NCI-H2171 treated with DMSO at 0.1 percent for 48 hours (cell line): ENCODE measurements around the gene OPN1MW2.
"Not testable (repeated sequence)": the region's sequence is repeated elsewhere in the genome, so short reads cannot be mapped to it uniquely, and the experiment has no call there.

ENCODE experiments used
- DNase-seq: peaks from one replicate; lab custom pipeline; 2025; lab: John Stamatoyannopoulos, UW

The OPN1MW2 gene

DNA sequence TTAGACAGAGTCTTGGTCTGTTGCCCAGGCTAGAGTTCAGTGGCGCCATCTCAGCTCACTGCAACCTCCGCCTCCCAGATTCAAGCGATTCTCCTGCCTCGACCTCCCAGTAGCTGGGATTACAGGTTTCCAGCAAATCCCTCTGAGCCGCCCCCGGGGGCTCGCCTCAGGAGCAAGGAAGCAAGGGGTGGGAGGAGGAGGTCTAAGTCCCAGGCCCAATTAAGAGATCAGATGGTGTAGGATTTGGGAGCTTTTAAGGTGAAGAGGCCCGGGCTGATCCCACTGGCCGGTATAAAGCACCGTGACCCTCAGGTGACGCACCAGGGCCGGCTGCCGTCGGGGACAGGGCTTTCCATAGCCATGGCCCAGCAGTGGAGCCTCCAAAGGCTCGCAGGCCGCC, at the start of gene OPN1MW2:
Gene OPN1MW2 (plus strand): TSS at position 301 of the 400 bp plus-strand sequence. CDS start 60 bp downstream, at position 361.
- not testable (repeated sequence) for DNase-seq

DNA sequence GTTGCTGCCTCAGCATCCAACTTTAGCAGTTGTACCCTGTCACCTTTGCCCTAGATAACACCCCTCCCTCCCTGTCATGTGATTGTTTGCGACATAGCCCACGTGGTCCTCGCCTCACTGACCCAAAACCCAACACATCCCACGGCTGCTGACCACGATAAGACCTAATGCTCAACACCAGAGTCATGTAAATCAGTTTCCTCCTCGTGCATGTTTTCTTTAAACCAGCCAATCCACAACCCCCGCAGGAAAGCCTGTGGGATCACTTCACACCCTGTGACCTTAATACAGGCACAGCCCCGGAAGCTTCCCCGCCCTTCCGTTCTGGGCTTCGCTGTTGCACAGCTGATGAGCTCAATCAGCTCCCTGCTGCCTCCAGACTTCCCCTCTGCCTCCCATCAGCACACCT, 47.0 kb upstream of the OPN1MW2 start:
- DNase-seq = not testable (repeated sequence)

DNA sequence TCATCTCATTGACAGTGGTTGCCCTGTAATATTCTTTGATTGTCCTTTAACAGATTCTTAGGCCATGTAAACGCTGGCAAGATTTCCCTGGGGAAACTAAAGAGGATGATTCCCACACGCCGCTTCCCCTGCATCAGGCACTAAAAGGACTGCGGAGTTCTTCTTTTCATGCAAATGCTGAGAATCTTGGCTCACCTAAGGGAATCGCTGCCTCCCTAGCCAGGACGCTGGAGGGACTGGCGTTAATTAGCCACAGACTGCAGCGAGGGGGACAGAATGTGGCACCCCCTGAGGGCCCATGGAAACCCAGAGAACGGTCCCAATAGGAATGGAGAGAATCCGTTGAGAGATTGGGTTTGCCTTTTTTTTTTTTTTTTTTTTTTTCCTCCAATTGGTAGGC, 45.2 kb upstream of the OPN1MW2 start:
- not testable (repeated sequence) for DNase-seq

DNA sequence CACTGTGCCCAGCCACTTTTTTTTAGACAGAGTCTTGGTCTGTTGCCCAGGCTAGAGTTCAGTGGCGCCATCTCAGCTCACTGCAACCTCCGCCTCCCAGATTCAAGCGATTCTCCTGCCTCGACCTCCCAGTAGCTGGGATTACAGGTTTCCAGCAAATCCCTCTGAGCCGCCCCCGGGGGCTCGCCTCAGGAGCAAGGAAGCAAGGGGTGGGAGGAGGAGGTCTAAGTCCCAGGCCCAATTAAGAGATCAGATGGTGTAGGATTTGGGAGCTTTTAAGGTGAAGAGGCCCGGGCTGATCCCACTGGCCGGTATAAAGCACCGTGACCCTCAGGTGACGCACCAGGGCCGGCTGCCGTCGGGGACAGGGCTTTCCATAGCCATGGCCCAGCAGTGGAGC, 37.3 kb upstream of the OPN1MW2 start, which contains the start of gene OPN1MW:
Gene OPN1MW (plus strand): TSS at position 301 of the 400 bp plus-strand sequence. CDS start 82 bp downstream, at position 383.
- DNase-seq = not testable (repeated sequence)

DNA sequence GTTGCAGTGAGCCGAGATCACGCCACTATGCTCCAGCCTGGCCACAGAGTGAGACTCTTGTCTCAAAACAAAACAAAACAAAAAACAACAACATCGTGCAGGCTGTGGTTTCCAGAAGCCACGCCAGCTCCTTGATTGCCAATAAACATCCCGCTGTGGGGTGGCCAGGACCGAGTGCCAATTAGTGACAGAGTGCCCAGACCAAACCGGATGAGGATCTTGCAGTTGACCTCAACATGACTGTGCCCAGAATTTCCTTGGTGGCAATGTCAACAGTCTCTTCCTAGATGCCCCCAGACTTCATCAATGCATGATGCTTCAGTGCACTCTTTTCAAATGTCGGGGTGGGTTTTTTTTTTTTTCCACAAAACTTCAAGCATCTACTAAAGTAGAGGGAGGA, 35.8 kb upstream of the OPN1MW2 start:
- DNase-seq = not testable (repeated sequence)

DNA sequence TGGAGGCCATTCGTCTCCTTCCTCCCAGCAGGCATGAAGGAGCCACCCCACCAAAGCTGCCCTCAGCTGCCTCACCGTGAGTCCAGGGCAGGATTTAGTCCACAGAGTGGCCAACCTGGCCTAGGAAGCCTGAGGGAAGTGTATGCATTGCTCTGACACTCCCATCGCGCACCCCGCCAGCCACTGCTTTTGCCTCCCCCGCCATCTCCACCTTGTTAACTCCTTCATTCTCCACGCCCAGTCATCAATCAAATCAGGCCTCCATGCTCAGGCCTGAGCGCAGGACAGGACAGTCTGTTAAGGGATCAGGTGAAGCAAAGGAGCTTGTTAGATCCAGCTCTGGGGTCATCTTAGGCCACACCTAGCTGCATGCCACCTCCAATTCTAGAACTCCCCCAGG, 26.7 kb upstream of the OPN1MW2 start:
- not testable (repeated sequence) for DNase-seq

DNA sequence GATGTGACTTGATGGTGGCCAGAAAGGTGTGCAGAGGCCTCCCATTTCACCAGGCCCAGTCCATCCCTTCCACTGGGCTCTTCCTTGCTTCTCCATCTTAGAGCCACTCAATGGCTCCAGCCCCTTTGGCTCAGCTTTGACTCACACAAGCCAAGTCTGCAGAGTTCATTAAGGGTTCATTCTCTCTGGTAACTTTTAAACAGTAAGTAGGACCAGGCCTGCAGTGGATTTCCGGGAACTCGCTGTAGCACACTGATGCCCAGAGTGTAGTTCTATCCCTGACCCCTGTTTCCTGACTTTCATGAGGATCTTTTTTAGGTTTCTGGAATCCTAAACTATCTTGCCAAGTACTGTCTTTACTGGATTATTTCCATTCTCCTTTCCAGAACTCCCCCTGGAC, 25.2 kb upstream of the OPN1MW2 start:
- DNase-seq = not testable (repeated sequence)

DNA sequence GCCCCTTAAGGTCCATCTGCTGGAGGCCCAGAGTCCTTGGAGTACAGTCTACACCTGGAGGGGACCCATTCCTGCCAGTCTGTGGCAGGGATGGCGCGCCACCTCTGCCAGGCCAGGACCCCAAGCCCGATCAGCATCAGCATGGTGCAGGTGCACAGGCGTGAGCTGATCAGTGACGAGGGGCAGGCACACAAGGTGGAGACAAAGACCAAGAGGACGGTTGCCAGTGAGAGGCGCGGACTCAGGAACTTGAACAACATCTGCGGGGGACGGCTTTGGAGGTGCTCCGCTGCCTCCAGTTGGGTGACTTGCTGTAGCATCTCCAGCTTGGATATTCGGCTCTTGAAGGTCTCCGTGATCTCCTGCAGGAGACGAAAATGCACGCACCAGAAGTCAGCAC, 23.1 kb upstream of the OPN1MW2 start:
- not testable (repeated sequence) for DNase-seq

DNA sequence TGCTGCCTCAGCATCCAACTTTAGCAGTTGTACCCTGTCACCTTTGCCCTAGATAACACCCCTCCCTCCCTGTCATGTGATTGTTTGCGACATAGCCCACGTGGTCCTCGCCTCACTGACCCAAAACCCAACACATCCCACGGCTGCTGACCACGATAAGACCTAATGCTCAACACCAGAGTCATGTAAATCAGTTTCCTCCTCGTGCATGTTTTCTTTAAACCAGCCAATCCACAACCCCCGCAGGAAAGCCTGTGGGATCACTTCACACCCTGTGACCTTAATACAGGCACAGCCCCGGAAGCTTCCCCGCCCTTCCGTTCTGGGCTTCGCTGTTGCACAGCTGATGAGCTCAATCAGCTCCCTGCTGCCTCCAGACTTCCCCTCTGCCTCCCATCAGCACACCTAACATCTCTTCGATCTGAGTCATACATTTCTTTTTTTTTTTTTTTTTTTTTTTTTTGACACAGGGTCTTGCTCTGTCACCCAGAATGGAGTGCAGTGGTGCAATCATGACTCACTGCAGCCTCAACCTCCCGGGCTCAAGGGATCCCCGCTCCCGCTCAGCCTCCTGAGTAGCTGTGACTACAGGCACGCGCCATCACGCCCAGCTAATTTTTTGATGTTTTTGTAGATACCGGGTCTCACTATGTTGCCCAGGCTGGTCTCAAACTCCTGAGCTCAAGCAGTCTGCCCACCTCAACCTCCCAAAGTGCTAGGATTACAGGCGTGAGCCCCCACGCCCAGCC, 9.7 kb upstream of the OPN1MW2 start:
- not testable (repeated sequence) for DNase-seq

DNA sequence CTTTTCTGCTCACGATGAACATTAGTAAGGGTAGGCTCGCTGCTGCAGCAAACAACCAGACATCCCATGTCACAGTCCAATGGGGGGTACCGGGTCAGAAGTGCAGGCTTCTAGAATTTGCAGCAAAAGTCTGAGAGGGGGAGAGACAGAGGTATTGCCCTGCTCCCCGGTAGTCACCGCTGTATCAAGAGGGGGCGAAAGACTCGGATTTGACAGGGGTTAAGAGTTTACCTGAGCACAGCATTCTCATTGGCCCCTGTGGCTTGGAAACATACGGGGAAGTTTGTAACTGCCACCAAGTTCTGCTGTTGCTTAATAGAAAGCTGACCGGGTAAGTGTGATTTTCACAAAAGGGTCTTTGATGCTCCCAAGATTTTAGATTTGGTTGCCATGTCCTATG, 8.5 kb upstream of the OPN1MW2 start:
- not testable (repeated sequence) for DNase-seq

DNA sequence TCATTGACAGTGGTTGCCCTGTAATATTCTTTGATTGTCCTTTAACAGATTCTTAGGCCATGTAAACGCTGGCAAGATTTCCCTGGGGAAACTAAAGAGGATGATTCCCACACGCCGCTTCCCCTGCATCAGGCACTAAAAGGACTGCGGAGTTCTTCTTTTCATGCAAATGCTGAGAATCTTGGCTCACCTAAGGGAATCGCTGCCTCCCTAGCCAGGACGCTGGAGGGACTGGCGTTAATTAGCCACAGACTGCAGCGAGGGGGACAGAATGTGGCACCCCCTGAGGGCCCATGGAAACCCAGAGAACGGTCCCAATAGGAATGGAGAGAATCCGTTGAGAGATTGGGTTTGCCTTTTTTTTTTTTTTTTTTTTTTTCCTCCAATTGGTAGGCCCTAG, 8.1 kb upstream of the OPN1MW2 start:
- not testable (repeated sequence) for DNase-seq

DNA sequence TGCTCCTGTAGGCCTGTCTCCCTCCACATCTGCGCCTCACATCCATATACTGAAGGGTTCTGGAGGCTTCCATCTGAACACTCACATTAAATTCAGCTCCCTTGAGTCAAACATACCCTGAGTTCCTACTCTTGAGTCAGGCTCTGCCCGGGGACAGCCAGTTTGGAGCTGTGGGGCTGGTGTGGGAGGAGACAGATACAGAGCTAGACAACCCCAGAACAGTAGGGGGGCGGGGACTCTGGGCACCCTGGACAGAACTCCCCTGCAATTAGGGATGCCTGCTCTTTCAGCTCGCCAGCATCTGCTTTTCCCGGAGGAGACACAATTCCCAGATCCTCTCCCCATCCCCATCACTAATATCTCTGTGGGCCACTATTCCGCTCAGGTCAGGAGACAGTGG, 5.7 kb downstream of the OPN1MW2 start:
- DNase-seq = not testable (repeated sequence)

DNA sequence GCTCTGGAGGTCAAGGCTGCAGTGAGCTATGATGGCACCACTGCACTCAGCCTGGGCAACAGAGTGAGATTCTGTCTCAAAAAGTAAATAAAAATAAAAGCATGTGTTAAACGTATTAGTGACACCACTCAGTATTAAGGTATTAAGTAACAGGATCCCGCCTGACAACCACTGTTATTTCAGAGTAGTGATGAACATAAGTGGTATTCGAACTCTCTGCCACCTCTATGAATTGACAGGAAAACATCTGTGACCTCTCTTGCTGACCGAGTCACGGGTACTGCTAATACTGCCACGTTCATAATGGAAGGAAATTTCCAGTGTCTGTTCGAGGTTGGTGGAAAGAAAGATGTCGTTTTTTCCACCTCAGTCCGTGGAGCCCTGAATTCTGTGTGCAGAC, 7.2 kb downstream of the OPN1MW2 start:
- DNase-seq = not testable (repeated sequence)

DNA sequence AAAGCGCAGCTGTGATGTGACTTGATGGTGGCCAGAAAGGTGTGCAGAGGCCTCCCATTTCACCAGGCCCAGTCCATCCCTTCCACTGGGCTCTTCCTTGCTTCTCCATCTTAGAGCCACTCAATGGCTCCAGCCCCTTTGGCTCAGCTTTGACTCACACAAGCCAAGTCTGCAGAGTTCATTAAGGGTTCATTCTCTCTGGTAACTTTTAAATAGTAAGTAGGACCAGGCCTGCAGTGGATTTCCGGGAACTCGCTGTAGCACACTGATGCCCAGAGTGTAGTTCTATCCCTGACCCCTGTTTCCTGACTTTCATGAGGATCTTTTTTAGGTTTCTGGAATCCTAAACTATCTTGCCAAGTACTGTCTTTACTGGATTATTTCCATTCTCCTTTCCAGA, 11.9 kb downstream of the OPN1MW2 start:
- DNase-seq = not testable (repeated sequence)

DNA sequence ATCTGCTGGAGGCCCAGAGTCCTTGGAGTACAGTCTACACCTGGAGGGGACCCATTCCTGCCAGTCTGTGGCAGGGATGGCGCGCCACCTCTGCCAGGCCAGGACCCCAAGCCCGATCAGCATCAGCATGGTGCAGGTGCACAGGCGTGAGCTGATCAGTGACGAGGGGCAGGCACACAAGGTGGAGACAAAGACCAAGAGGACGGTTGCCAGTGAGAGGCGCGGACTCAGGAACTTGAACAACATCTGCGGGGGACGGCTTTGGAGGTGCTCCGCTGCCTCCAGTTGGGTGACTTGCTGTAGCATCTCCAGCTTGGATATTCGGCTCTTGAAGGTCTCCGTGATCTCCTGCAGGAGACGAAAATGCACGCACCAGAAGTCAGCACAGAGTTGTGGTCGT, 14.1 kb downstream of the OPN1MW2 start:
- DNase-seq = not testable (repeated sequence)

DNA sequence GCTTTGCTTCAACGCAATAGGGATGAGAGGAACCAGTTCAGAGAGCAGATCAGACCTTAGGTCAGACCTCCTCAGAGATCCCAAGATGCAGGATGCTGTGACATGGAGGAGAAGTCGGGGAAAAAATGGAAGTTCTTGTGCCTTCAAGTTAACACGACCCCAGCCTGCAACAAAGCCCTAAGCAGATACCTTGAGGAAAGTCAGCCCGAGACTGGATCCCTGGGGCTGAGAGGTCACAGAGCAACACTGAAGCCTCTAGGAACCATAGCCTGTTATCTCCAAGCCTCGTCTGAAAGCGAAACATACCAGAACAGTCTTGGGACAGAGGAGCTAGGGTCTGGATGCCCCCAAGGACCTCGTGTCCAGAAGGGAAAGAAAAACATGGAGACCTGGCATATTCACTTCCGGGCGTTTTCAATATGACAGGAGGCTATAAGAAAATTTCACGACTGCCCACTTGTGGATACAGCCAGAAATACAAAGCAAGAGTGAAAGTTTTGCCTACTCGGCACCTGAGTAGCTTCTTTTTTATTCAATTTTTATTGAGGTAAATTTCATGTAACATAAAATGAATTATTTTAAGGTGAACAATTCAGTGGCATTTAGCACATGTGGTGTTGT, 19.5 kb downstream of the OPN1MW2 start:
- not testable (repeated sequence) for DNase-seq

DNA sequence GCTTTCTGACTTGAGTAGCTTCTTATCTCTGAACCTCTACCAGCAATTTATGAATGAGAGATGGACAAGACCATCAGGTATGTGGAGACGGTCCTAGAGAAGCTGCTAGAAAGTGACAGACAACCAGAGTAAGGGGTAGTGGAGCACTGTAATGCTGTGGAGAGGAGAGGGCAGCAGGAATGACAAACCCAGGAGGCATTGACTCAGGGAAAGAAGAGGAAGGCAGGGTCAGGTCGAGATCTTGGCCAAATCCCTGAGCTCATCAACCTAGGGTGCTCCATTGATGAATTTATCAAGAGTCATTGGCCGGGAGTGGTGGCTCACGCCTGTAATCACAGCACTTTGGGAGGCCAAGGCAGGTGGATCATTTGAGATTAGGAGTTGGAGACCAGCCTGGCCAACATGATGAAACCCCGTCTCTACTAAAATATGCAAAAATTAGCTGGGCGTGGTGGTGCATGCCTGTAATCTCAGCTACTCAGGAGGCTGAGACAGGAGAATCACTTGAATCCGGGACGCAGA, 20.5 kb downstream of the OPN1MW2 start:
- DNase-seq = not testable (repeated sequence)

DNA sequence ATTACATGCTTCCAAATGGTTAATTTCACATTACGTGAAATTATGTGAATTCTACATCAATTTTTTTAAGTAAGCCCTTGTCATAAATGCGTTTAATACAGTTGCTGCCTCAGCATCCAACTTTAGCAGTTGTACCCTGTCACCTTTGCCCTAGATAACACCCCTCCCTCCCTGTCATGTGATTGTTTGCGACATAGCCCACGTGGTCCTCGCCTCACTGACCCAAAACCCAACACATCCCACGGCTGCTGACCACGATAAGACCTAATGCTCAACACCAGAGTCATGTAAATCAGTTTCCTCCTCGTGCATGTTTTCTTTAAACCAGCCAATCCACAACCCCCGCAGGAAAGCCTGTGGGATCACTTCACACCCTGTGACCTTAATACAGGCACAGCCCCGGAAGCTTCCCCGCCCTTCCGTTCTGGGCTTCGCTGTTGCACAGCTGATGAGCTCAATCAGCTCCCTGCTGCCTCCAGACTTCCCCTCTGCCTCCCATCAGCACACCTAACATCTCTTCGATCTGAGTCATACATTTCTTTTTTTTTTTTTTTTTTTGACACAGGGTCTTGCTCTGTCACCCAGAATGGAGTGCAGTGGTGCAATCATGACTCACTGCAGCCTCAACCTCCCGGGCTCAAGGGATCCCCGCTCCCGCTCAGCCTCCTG, 28.0 kb downstream of the OPN1MW2 start:
- not testable (repeated sequence) for DNase-seq

DNA sequence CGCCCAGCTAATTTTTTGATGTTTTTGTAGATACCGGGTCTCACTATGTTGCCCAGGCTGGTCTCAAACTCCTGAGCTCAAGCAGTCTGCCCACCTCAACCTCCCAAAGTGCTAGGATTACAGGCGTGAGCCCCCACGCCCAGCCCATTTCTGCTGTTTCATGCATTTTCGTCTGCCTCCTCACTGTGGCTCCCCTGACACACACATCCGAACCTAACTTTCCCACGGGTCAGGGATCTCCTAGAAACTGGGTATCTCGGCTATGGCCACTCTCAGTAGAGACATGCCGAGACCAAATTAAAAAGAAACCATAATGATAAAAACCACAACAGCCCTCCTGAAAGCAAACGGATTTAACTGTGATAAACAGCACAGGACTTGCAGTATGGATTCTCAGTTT, 28.5 kb downstream of the OPN1MW2 start:
- not testable (repeated sequence) for DNase-seq

DNA sequence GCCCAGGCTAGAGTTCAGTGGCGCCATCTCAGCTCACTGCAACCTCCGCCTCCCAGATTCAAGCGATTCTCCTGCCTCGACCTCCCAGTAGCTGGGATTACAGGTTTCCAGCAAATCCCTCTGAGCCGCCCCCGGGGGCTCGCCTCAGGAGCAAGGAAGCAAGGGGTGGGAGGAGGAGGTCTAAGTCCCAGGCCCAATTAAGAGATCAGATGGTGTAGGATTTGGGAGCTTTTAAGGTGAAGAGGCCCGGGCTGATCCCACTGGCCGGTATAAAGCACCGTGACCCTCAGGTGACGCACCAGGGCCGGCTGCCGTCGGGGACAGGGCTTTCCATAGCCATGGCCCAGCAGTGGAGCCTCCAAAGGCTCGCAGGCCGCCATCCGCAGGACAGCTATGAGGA, 37.7 kb downstream of the OPN1MW2 start, which contains the start of gene OPN1MW3:
Gene OPN1MW3 (plus strand): TSS at position 301 of the 400 bp plus-strand sequence. CDS start 38 bp downstream, at position 339.
- DNase-seq = not testable (repeated sequence)

DNA sequence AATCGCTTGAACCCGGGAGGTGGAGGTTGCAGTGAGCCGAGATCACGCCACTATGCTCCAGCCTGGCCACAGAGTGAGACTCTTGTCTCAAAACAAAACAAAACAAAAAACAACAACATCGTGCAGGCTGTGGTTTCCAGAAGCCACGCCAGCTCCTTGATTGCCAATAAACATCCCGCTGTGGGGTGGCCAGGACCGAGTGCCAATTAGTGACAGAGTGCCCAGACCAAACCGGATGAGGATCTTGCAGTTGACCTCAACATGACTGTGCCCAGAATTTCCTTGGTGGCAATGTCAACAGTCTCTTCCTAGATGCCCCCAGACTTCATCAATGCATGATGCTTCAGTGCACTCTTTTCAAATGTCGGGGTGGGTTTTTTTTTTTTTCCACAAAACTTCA, 39.2 kb downstream of the OPN1MW2 start:
- DNase-seq = not testable (repeated sequence)

DNA sequence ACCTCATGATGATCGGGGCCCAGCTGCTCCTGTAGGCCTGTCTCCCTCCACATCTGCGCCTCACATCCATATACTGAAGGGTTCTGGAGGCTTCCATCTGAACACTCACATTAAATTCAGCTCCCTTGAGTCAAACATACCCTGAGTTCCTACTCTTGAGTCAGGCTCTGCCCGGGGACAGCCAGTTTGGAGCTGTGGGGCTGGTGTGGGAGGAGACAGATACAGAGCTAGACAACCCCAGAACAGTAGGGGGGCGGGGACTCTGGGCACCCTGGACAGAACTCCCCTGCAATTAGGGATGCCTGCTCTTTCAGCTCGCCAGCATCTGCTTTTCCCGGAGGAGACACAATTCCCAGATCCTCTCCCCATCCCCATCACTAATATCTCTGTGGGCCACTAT, 43.5 kb downstream of the OPN1MW2 start:
- DNase-seq = not testable (repeated sequence)
